ENCODE results near the gene SEBOX.

Gene SEBOX

GRCh38 chr17:28368915-28369683, 4.1 kb upstream of the SEBOX start:
- no peak for DNase-seq (ENCODE audit: low spot score)

GRCh38 chr17:28368306-28368831, 3.4 kb upstream of the SEBOX start:
- DNase-seq (ENCODE audit: low spot score), result no peak

- no peak for DNase-seq (ENCODE audit: low spot score)
Measured at GRCh38 chr17:28367641-28368305, 2.8 kb upstream of the SEBOX start.

- no peak for DNase-seq (ENCODE audit: low spot score)
Measured at GRCh38 chr17:28366605-28367004, 1.6 kb upstream of the SEBOX start.

DNA sequence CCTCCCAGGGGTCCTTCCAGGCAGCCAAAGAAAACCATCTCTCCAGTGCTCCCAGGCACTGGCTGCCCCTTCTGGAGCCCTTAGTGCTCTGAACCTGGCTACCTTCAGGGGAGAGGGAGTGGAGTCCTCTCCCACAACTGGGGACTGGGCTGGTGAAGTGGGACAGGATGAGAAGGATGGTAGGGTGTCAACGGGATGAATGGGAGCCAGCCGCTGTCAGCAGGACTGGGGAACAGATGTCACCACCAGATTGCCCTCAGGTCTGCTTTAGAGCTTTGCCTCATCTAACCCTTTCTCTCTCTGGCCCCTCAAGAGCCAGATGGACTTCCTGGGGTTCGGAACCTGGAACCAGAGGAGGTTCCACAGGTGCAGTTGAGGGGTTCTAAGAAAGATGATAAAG, 488 bp upstream of the SEBOX start:
- no peak for DNase-seq (ENCODE audit: low spot score)

DNA sequence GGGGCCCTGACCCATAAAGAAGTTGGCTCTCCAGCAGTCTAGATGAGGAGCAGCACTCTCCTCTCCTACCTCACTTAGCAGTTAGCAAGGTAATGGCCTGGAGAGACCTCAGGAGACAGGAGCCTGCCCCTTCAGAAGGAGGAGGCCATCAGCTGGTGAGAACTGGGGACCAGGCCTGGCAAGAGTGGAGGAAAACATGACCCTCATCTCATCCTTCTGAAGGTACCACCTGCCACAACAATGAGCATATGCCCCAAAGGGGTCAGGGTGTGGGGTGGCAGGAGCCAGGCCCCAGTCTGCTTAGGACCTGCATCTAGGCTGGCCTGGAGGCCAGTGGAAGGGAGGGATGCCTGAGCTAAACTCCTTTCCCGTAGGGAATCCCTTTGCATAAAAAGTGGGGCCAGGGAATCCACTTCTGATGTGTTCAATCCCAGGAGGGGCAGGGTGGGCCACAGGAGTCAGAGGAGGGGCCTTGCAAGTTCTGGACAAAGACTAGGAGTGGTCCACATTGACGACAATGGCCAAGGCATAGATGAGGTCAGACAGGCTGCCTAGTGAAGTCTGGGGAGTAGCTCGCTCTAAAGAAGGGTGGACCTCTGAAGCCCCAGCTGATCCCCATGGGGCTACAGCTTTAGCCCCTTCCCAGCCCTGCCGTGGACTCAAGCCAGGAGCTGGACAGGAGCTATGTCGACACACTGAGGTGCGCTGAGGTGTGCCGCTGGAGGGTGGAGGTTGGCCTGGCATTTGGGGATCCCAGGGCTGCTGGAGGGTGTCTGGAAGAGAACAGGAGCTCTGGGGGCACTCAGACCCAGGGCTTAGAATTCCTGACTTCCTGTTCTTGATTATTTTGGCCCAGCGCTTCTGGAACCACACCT, 986 bp downstream of the SEBOX start:
- no peak for DNase-seq (ENCODE audit: low spot score)

GRCh38 chr17:28363186-28363585, 1.8 kb downstream of the SEBOX start:
- DNase-seq (ENCODE audit: low spot score), result no peak

DNA sequence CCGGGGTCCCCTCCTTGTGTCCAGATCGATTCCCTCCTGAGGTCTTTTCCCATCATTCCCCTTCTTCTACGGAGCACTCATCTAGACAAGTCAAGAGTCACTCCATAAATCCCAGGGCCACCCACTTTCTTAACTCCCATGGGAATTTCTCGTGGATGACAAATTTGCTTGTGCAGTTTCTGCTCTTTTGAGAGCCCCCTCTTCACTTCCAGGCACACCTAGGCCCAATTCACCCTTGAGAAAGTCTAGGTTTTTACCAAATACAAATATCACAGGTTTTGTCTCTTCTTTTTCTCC, 7.2 kb downstream of the SEBOX start:
- DNase-seq (ENCODE audit: low spot score), result no peak

- DNase-seq (ENCODE audit: low spot score), result peak; percentile 93
Measured at GRCh38 chr17:28357061-28357900, 7.7 kb downstream of the SEBOX start, which contains the start of gene POLDIP2. Gene POLDIP2 (minus strand): TSS chr17:28357527. CDS start chr17:28357448, 79 bp downstream.

GRCh38 chr17:28350271-28350670, 14.7 kb downstream of the SEBOX start:
- DNase-seq (ENCODE audit: low spot score), result no peak

- DNase-seq (ENCODE audit: low spot score), result no peak
Measured at GRCh38 chr17:28348979-28349378, 16.0 kb downstream of the SEBOX start.

GRCh38 chr17:28347261-28347891, 17.6 kb downstream of the SEBOX start:
- no peak for DNase-seq (ENCODE audit: low spot score)

- no peak for DNase-seq (ENCODE audit: low spot score)
Measured at GRCh38 chr17:28346746-28347246, 18.2 kb downstream of the SEBOX start.

GRCh38 chr17:28346199-28346580, 18.8 kb downstream of the SEBOX start:
- no peak for DNase-seq (ENCODE audit: low spot score)

- no peak for DNase-seq (ENCODE audit: low spot score)
Measured at GRCh38 chr17:28345419-28346198, 19.4 kb downstream of the SEBOX start.

DNA sequence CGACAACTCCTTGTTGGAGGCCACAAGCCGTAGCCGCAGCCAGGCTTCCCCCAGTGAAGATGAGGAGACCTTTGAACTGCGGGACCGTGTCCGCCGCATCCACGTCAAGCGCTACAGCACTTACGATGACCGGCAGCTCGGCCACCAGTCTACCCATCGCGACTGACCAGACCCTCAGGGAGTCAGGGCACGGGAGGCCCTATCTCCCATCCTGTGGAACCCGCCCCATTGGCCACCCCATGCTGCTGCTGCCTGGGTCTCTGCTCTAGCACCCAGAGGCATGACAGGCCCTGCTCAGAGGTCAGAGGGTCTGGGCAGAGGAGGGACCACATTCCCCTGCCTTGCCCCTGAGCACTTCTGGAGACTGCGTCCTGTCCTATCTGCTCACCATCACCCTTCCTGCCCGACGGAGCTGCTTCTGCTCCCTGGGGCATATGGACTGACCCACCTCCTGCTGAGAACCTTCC, 20.5 kb downstream of the SEBOX start:
- DNase-seq (ENCODE audit: low spot score), result no peak

DNA sequence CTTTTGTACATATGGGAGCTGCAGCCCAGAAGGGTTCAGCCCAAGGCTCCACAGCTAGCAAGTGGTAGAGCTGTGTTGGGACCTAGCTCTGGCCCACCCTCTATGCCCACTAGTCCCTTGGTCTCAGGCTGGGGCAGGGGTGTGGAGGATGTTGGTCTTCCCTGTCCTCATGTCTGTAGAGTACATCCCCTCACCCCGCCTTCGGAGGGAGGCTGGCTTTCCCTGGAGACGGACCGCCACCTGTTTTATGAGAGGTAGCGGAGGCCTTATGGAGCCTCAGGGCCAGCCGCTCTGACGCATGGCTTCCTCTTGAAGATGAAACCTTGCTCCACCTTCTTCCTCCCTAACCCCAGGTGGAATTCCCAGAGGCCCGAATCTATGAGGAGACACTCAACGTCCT, 21.0 kb downstream of the SEBOX start:
- no peak for DNase-seq (ENCODE audit: low spot score)

DNA sequence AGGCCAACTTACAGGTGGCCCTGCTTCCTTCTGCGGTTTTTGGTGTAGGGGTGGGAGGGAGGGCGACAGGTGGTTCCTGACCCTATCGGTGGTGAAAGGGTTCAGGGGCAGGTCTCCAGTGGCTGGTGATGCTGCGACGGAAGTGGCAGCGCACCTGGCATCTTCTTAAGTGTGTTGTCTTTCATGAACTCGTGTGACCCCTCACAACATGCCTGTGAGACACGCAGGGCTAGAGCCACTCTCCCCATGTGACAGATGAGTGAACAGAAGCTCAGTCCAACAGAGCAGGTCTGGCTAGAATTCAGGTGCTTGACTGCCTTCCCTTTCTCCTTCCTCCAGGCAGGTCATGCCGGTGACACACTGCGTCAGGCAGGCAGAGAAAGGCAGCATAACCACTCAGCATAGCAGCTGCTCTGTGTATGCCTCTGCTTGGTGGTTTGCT, 21.5 kb downstream of the SEBOX start:
- no peak for DNase-seq (ENCODE audit: low spot score)

- no peak for DNase-seq (ENCODE audit: low spot score)
Measured at GRCh38 chr17:28342313-28342712, 22.7 kb downstream of the SEBOX start.

GRCh38 chr17:28341516-28341915, 23.5 kb downstream of the SEBOX start:
- DNase-seq (ENCODE audit: low spot score), result no peak

All from Ammon's horn (tissue), 1 donor.